Hepatic stellate cell (primary cell): ENCODE data around the gene ZNF770.

Source experiments
- DNase-seq: peaks from one replicate; pipeline ENCODE4 v3.0.0; 2011; ENCODE audit warnings: low spot score

Gene ZNF770, protein sequence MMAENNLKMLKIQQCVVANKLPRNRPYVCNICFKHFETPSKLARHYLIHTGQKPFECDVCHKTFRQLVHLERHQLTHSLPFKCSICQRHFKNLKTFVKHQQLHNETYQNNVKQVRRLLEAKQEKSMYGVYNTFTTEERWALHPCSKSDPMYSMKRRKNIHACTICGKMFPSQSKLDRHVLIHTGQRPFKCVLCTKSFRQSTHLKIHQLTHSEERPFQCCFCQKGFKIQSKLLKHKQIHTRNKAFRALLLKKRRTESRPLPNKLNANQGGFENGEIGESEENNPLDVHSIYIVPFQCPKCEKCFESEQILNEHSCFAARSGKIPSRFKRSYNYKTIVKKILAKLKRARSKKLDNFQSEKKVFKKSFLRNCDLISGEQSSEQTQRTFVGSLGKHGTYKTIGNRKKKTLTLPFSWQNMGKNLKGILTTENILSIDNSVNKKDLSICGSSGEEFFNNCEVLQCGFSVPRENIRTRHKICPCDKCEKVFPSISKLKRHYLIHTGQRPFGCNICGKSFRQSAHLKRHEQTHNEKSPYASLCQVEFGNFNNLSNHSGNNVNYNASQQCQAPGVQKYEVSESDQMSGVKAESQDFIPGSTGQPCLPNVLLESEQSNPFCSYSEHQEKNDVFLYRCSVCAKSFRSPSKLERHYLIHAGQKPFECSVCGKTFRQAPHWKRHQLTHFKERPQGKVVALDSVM

GRCh38 chr15:34988027-34988902, at the start of gene ZNF770:
TSS of gene ZNF770 (minus strand) at chr15:34988287. CDS start at chr15:34983434, 4,853 bp downstream.
- DNase-seq = peak; percentile 85

DNA sequence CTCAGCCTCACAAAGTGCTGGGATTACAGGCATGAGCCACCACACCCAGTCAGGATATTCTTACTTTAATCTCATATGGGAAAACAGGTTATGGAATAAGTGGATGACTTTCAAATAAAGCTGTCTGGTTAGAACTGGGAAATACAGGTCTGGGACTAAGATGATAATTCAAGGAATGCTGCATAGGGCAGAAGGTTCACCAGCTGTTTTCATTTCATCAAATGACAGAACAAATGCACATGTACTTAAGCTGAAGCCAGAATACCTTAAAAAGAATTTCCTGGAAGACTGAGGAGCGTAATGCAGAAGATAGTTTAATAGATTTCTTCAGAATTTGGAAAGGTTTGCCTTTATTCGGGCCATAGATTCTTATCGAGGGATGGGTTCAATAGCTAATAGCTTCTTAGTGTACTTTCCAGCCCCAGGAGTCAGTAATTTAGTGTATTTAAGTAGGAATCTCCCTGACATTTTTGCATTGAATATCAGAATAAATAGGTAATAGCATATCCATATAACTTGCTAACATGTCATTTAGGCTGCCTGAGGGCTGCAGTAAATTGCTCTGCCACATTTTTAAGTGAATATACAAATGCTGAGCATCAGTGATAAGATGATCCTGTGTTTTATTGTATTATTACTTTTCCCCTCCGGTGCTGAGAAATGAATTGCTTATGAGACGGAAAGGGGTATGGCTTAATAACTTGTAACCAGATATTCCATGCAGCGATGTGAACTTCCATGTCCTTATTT, 40.3 kb upstream of the ZNF770 start:
- no peak for DNase-seq

- DNase-seq = no peak
These were observed 35.7 kb upstream of the ZNF770 start for GRCh38 chr15:35023804-35024203.

DNA sequence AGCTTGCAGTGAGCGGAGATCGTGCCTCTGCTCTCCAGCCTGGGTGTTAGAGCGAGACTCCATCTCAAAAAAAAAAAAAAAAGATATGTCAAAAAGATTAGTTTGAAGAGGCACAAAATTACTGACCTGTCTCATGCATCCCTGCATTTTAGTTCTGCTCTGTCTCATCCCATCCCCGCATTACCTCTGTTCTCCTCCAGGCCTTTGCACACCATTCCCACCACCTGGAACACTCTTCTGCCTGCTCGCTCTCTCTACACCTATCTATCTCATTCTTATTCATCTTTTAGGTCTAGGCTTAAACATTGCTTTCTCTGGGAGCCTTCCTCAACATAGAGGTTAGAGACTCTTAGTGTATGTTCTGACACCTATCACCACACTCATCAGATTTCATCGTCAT, 32.9 kb upstream of the ZNF770 start:
- no peak for DNase-seq

DNA sequence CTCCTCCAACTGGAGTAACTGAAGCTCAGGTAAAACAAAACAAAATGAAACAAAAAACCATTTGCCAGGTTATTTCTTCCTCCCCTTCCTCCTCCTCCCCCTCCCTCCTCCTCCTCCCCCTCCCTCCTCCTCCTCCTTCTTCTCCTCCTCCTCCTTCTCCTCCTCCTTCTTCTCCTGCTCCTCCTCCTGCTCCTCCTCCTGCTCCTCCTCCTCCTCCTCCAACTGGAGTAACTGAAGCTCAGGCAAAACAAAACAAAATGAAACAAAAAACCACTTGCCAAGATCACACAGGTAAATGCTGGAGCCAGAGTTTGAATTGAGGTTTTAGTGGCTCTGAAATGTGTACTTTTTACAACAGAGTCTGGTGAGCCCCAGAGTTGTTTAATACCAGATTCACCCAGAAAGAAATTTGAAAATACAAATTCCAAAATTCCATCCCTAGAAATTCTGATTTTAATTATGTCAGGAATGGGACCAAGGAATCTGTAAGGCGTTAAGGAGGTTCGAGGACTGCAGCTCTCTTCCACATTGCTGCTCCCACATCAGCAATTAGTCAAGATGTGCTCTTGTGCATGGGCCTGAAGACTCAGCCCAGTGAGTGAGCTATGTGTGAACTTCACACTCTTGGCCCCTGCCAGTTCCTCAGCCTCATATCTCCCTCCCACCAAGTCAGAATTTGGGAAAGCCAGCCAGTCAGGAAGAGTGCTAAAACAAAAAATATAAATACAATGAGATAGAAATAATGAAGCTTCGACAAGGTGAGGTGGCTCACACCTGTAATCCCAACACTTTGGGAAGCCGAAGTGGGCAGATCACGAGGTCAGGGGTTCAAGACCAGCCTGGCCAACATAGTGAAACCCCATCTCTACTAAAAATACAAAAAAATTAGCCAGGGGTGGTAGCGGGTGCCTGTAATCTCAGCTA, 31.6 kb upstream of the ZNF770 start:
- no peak for DNase-seq

GRCh38 chr15:35014241-35014640, 26.2 kb upstream of the ZNF770 start:
- no peak for DNase-seq

GRCh38 chr15:35013370-35013769, 25.3 kb upstream of the ZNF770 start:
- DNase-seq = no peak

- DNase-seq = no peak
These were observed 19.3 kb upstream of the ZNF770 start for GRCh38 chr15:35007397-35007796.

DNA sequence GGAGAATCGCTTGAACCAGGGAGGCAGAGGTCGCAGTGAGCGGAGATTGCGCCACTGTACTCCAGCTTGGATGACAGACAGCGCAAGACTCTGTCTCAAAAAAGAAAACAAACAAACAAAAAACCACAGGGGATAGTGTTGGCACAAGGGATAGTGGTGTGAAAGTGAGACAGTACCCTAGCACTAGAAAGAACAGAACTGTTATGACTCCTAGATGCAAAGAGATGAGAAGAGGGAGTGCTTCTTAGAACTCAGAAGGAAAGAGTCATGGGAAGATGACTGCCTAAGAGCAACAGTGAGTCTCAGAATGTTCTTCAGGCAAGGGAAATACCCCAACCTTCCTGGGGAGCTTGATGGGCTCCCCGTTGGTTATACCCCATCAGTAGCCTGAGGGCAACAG, 17.8 kb upstream of the ZNF770 start:
- no peak for DNase-seq

- no peak for DNase-seq
These were observed 15.8 kb upstream of the ZNF770 start for GRCh38 chr15:35003928-35004327.

DNA sequence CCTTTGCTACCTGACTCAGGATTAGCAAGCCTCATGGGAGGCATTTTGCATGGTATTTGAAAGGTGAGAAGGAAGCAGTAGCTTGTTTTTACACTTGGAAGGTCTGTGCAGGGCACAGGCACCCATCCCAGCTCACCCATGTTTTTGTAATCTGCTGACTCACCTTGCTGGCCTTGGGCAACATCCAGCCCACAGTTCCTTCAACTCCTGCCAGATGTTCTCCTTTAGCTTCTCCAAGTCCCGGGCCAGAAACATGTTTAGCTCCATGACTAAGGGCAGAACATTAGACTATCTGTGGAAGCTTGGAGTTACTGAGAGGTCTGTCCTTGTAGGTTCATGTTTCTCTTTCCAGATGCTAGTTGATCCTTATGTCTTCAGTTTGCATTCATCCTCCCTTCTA, 12.4 kb upstream of the ZNF770 start:
- DNase-seq = no peak

GRCh38 chr15:34999906-35000305, 11.8 kb upstream of the ZNF770 start:
- no peak for DNase-seq

- DNase-seq = no peak
These were observed 6.8 kb upstream of the ZNF770 start for GRCh38 chr15:34994925-34995324.

GRCh38 chr15:34993877-34994276, 5.8 kb upstream of the ZNF770 start:
- DNase-seq = no peak

DNA sequence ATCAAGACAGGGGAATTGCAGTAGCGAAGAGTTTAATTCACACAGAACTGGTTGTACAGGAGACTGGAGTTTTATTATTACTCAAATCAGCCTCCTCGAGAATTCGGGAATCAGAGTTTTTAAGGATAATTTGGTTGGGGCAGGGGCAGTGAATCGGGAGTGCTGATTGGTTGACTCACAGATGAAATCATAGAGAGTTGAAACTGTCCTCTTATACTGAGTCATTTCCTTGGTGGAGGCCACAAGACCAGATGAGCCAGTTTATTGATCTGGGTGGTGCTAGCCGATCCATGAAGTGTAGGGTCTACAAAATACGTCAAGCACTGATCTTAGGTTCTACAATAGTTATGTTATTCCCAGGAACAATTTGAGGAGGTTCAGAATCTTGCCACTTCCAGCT, 5.3 kb upstream of the ZNF770 start:
- DNase-seq = no peak

DNA sequence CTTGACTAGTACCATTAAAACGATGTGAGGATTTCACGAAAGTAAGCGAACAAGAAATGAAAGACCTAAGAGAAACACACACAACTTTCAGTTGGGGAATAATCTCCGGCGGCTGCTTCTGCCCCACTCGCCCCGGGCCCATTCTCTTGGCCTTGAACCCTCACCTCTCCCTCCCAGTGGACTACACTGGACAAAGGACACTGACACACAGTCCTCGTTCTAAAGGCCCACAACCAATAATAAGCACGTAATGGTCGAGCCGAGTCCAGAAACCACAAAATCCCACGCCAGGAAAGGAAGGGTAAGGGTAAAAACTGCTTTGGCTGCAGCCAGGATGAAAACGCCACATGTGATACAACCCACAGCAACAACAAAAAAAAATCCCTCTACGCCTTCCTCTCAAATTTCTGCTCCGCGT, 469 bp downstream of the ZNF770 start:
- no peak for DNase-seq

- DNase-seq = no peak
These were observed 1.2 kb downstream of the ZNF770 start for GRCh38 chr15:34986771-34987480.

- no peak for DNase-seq
These were observed 1.8 kb downstream of the ZNF770 start for GRCh38 chr15:34986326-34986725.

- DNase-seq = no peak
These were observed 3.0 kb downstream of the ZNF770 start for GRCh38 chr15:34984889-34985630.
